GM12874 (cell line): ENCODE measurements around the gene LDB3.

ENCODE experiments used
- TF ChIP-seq, protein P1 (sequence below): IDR thresholded peaks from 2 replicates; pipeline ENCODE4 v1.5.1; 2011; ENCODE audit warnings: low read depth, mild to moderate bottlenecking, control low read depth, low read length, moderate library complexity; ENCODE audit not compliant: insufficient read depth

Gene LDB3

DNA sequence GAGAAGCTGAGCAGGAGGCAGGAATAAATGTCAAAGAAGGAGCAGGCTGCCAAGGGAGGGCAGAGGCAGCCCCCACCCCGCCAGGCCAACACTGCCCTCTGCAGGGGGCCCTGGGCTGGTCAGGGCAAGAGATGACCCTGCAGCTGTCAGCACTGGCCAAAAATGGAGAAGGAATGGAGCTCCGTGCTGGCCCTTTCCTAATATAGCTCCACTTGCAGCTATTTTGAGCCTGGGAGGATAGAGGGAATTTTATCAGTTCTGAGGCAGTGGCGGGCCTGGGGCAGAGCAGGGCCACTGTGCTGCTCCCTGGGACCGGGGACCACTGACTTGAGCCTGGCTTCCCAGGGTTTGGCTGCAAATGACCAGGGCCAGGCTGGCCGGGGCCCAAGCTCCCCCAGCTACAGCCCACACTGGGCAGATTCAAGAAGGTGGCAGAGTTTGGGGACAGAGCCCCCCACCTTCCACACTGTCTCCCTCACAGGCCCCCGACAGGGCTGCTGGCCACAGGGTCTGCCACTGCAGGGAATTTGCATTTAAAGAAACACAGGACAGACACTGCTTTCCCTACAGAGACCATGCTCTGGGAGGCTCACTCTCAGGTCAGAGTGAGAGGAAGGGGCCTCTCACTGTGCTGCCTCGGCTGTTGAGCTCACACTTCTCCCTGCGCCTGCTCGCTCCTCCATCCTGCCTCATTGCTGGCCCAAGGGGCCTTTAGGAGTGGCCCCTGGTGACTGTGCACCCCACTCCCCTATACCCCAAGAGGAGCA, 16.2 kb downstream of the LDB3 start:
- TF ChIP-seq, protein P1, sequence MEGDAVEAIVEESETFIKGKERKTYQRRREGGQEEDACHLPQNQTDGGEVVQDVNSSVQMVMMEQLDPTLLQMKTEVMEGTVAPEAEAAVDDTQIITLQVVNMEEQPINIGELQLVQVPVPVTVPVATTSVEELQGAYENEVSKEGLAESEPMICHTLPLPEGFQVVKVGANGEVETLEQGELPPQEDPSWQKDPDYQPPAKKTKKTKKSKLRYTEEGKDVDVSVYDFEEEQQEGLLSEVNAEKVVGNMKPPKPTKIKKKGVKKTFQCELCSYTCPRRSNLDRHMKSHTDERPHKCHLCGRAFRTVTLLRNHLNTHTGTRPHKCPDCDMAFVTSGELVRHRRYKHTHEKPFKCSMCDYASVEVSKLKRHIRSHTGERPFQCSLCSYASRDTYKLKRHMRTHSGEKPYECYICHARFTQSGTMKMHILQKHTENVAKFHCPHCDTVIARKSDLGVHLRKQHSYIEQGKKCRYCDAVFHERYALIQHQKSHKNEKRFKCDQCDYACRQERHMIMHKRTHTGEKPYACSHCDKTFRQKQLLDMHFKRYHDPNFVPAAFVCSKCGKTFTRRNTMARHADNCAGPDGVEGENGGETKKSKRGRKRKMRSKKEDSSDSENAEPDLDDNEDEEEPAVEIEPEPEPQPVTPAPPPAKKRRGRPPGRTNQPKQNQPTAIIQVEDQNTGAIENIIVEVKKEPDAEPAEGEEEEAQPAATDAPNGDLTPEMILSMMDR = peak; percentile 34; the same call in 1 of the 2 replicates

DNA sequence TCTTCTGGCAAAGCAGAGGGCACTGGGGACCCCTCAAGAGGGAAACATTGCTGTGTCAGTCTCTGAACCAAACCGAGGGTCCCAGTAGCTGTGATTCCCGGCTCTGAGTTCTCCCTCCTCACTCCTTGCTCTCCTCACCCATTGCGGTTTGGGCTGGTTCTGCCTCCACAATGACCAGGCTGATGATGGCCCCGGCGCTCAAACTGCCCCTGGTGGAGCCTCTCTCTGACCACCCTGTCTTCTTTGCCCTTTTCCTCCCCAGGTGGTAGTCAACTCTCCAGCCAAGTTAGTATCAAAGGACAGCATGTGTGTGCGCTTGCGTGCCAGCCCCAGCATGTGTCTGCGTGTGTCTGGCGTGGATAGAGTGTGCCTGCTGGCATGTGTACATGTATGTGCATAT, 17.1 kb downstream of the LDB3 start:
- TF ChIP-seq, protein P1 = no peak

DNA sequence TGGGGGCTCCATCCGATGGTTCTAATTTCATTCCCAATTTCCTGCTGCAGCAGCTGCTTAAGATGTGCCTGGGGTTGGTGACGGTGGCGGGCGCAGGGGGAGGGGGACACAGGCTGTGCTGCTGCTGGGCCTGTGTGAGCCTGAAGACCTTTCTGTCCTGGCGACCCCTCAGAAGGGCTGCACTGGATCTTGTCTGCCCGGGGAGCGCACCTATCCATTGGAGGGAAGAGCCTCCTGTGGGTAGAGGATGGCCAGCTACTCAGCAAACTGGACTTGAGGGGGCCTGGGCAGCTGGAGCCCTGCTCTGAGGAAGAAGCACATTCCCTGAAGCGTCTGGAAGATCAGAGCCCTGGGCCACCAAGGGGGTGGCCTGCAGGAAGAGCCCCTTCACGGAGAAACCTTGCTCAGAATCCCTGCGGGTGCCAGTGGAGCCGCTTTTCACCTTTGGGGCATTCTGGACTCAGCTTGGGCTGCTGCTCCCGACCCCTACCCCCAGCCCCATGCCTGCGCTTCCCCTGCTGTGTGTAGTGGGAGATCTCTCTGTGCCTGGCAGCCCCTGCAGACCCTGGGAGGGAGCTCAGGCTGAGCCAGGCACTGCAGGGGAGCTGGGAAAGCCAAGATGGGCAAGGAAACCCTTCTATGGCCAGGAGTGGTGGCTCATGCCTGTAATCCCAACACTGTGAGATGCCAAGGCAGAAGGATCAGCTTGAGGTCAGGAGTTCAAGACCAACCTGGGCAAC, 17.8 kb downstream of the LDB3 start:
- TF ChIP-seq, protein P1 = no peak

DNA sequence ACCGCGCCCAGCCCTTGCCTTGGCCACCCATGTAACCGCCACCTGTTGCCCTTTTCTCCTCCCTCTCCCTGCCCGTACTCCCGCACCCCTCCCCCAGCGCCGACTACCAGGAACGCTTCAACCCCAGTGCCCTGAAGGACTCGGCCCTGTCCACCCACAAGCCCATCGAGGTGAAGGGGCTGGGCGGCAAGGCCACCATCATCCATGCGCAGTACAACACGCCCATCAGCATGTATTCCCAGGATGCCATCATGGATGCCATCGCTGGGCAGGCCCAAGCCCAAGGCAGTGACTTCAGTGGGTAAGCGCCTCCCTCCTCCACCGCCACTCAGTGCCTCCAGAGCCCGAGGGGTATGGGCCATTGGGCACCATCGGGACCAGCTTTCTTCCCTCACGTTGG, 18.7 kb downstream of the LDB3 start:
- TF ChIP-seq, protein P1 = no peak

DNA sequence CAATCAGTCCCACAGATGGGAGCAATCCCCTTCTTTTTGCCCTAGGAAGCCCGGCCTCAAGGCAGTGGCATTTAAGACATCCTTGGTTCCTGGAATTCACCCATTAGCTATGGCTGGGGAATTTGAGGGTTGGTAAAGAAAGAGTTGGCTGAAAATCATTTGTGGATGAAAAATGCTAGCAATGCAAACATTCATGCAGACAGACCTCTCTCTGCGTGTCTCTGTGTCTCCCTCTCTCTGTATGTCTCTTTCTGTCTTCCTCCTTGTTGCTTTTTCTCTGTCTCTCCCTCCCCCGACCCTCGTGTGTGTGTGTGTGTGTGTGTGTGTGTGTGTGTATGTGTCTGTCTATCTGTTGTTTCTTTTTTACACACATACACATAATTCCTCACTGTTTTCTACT, 19.4 kb downstream of the LDB3 start:
- TF ChIP-seq, protein P1 = no peak

DNA sequence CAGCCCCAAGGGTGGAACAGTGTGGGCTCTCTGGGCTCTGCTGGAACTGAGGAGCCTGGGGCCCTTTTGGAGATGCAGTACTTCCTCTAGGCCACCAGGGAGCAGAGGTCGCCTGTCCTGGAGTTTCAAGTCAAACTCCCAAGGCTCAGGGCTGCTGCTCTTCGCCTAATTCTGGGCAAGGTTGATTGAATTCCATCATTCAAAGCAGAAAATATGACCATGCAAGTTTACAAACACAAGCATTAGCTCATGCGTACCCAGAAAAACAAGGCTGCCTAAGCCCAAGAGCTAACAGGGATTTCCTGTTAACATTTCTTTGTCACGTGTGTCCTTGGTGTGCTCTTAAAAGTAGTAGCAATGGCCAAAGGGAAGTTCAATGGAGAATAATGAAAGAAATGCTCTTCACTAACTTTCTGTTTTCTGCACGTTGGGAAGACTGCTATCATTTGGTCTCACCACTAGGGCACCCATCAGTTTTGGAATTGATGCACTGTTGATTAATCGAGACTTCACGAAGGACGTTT, 20.1 kb downstream of the LDB3 start:
- TF ChIP-seq, protein P1 = peak; percentile 87

DNA sequence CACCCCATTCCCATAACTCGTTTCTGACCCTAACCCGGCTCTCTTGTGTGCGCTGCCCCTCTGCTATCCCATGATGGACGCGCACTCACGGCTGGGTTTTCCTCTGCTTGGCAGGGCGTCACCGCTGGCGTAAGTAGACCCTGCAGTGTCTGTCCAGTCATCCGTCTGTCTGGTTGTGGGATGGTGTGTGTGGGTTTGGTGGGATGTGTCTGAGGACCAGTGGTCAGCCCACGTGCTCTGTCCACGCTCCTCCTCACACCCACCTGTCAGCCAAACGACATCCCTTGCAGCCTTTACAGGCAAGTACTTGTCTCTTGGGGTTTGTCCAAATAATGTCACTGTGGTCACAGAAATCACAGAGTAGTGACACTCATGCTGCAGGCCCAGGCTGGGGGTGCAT, 20.8 kb downstream of the LDB3 start:
- TF ChIP-seq, protein P1 = no peak
